Choroid plexus epithelial cell (primary cell): ENCODE results near the gene PKD1L1.

Experiments
- DNase-seq: peaks from one replicate; pipeline ENCODE4 v3.0.0-alpha.2; 2010; ENCODE audit warnings: low read depth
- H3K4me3 ChIP-seq: 2 replicates; pipeline ENCODE4 v1.5.1; 2011; ENCODE audit warnings: low read depth, mild to moderate bottlenecking, control low read depth, low read length, moderate library complexity
- CTCF ChIP-seq: conservative IDR thresholded peaks from 2 replicates; pipeline ENCODE4 v1.5.1; 2011; ENCODE audit warnings: low read depth, mild to moderate bottlenecking, control low read depth, inconsistent platforms, low read length, moderate library complexity

The PKD1L1 gene

GRCh38 chr7:47942132-47942531, 6.1 kb downstream of the PKD1L1 start:
- no peak for TF ChIP-seq CTCF
- DNase-seq = peak; percentile 55
- H3K4me3 ChIP-seq = no peak overlapping the region

GRCh38 chr7:47941136-47941844, 7.0 kb downstream of the PKD1L1 start:
- DNase-seq = peak; percentile 82
- TF ChIP-seq CTCF = no peak
- no peak overlapping the region for H3K4me3 ChIP-seq

GRCh38 chr7:47940088-47941013, 7.9 kb downstream of the PKD1L1 start:
- no peak overlapping the region for H3K4me3 ChIP-seq
- DNase-seq = peak; percentile 80

GRCh38 chr7:47939425-47940036, 8.7 kb downstream of the PKD1L1 start:
- H3K4me3 ChIP-seq = no peak overlapping the region
- DNase-seq = no peak
- TF ChIP-seq CTCF = no peak

More at GRCh38 chr7:47940088-47941013, 7.9 kb downstream of the PKD1L1 start:
- TF ChIP-seq CTCF = no peak

GRCh38 chr7:47938574-47939165, 9.6 kb downstream of the PKD1L1 start:
- TF ChIP-seq CTCF = peak; percentile 6
- no peak overlapping the region for H3K4me3 ChIP-seq
- no peak for DNase-seq

- no peak overlapping the region for H3K4me3 ChIP-seq
- TF ChIP-seq CTCF = no peak
- DNase-seq = no peak
These were observed 10.3 kb downstream of the PKD1L1 start for GRCh38 chr7:47937711-47938573.
